NCI-H146 treated with DMSO at 0.1 percent for 48 hours (cell line): ENCODE measurements around the gene LPCAT1.

ENCODE experiments used
- DNase-seq: peaks from one replicate; lab custom pipeline; 2025; ENCODE audit not compliant: unreplicated experiment; lab: John Stamatoyannopoulos, UW

The LPCAT1 gene

DNA sequence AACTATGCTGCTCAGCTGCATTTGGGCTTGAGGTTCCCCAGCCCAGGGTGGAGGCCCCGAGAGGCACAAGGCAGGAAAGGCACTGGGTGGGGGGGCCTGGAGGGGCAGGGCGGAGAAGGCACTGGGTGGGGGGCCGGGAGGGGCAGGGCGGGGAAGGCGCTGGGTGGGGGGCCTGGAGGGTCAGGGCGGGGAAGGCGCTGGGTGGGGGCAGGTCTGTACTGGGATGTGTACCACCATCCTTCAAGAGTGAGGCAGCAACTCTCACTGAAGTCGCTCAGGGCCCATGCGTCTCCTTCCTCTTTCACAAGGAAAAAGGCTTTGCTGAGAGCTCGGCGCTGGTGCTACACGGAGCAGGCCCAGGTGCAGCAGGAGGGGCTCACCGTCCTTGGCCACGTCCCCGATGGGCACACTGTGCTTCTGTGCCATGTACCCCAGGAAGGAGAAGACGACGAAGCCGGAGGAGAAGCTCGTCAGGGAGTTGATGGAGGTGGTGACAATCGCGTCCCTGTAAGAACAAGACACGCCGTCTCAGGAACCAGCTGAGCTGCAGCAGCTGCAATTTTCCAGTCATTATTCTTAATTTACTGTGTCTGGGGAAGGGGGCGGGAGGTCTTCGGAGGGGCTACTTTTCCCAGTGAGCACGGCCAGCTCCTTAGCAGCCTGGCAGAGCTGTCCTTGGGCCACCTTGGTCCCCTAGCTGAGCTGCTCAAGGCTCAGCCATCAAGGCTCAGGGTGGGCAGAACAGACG lies 109.3 kb downstream of the LPCAT1 start:
- DNase-seq, result no peak

DNA sequence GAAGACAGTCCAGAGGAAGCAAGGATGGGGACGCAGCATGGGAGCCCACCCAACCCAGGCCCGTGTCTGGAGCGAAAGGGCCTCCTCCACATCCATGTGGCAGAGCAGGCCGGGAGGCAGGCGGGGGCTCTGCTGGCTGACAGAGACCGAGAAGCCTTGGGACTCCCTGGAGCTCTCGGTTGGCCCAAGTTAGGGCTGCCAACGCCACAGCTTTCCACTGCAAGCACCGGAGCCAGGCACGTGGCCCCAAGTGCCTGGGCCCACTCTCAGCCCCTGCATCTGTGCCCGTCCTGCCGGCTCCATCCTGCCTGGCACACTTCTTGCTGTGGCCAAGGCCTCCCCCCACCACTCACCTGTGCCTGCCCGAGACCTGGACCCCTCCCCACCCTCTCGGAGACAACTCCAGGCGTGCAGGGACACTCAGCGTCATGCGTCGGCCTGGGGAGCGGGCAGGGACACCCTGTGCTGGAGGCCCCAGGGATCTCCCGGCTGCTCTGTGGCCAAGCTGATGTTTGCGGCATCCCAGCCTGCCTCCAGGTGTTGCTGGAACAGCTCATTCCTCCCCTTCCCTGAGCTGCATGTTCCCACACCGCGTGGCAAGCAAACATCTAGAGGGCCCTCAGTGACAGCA lies 110.0 kb downstream of the LPCAT1 start:
- no peak for DNase-seq

DNA sequence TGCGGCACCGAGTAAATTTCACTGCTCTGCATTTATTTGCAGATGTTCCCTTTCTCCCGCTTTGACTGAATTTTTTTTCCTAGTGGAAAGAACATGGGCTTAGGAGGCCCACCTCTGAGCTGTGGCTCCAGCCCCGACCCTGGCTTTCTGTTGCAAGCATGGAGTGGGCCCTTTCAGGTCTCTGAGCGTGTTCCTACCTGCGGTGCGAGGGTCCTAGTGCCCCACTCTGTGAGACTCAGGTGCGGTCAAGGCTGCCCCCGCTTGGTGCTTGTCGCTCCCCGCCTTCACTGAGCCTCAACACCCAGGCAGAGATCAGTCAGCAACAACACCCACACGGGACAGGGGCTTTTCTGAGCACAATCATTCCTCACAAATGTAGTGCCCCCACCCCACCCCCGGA lies 110.5 kb downstream of the LPCAT1 start:
- no peak for DNase-seq

DNA sequence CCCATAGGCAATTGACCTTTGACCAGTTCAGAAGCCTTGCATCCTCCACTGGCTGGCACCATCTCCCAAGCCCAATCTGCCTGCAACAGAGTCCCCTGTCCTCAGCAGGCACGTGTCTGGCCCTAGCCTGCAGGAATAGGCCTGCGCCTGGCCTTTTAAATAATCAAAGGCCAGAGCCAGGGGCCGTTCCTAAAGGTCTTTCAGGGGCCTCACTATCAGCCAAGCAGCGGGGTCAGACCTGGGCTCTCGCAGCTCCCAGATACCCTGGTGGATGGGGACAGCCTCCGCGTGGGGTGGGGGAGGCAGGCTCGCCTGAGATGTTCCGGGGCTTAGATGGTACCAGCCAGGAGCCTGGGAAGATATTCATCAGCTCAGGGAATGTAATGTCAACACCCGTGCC lies 111.1 kb downstream of the LPCAT1 start:
- no peak for DNase-seq

DNA sequence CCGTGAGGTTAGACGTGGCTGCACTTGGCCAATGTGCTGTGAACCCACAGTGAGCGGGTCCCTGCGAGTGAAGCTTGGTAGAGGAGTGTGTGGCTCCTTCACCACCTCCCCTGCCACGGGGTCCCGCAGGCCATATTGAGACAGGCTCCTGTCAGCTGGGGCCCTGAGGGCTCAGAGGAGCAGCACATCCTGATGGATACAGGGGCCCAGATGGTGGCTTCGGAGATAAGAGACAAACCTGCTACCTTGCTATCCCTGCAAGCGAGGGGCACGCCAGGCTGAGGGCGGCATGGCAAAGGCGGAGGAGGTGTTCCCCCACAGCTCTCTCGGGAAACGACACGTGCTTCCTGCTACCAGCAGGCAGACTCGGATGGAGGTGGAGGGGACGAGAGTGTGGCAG lies 111.6 kb downstream of the LPCAT1 start:
- DNase-seq, result no peak
